IMR-90 (cell line): ENCODE measurements around the gene HECTD1. TPM values are rescaled to one million over a fixed set of nuclear protein-coding genes. Genes with fewer than 3 reads are reported as not detected.

Experiments
- ATAC-seq: fragments of 200-7000 bp; cut with Tn5 transposase; 2 replicates; pipeline ENCODE4 v1.9.1; 2020; ENCODE audit warnings: low read depth, mild to moderate bottlenecking, moderate library complexity
- BruUV-seq: library from RNA; stranded (reverse); fragments of 400-500 nt; replicated peaks from 2 replicates; lab custom pipeline; 2021; lab: Mats Ljungman, UMichigan
- CTCF ChIA-PET: fragments of 300-600 bp; formaldehyde crosslinking; extraction: SDS; loops from one replicate; lab custom pipeline; 2021; ENCODE audit warnings: antibody characterized with exemption; lab: Yijun Ruan, JAX
- POLR2A ChIA-PET: fragments of 300-600 bp; sonication (Branson Sonifier 250); formaldehyde crosslinking; loops from one replicate; lab custom pipeline; 2022; ENCODE audit warnings: antibody characterized with exemption; ENCODE audit not compliant: unreplicated experiment; lab: Charles Lee
- DNase-seq: peaks from one replicate; pipeline ENCODE4 v3.0.0; 2013
- H2AFZ ChIP-seq: replicated peaks from 2 replicates; pipeline ENCODE3; 2013; ENCODE audit warnings: low read length, mild to moderate bottlenecking; ENCODE audit not compliant: poor library complexity
- H2AK5ac ChIP-seq: 2 replicates; pipeline ENCODE4 v1.6.1; 2013; ENCODE audit warnings: low read depth, low read length, inconsistent platforms
- H2AK9ac ChIP-seq: replicated peaks from 2 replicates; pipeline ENCODE3; 2013; ENCODE audit warnings: mild to moderate bottlenecking, low read depth, low read length, moderate library complexity; ENCODE audit not compliant: poor library complexity
- H2BK120ac ChIP-seq: 2 replicates; pipeline ENCODE4 v1.6.1; 2013; ENCODE audit warnings: low read depth, low read length, inconsistent platforms
- H2BK15ac ChIP-seq: 3 replicates; pipeline ENCODE4 v1.6.1; 2013; ENCODE audit warnings: low read depth, low read length, inconsistent platforms
- H2BK20ac ChIP-seq: 2 replicates; pipeline ENCODE4 v1.6.1; 2013; ENCODE audit warnings: low read depth, mild to moderate bottlenecking, inconsistent platforms, low read length, moderate library complexity
- H2BK5ac ChIP-seq: 2 replicates; pipeline ENCODE4 v1.6.1; 2013; ENCODE audit warnings: mild to moderate bottlenecking, low read depth, low read length, inconsistent platforms; ENCODE audit not compliant: poor library complexity, severe bottlenecking
- H3K14ac ChIP-seq: replicated peaks from 2 replicates; pipeline ENCODE4 v1.6.1; 2013; ENCODE audit warnings: low read depth, low read length, inconsistent platforms
- H3K18ac ChIP-seq: 2 replicates; pipeline ENCODE4 v1.6.1; 2013; ENCODE audit warnings: low read depth, low read length, control low read depth
- H3K23ac ChIP-seq: 2 replicates; pipeline ENCODE4 v1.6.1; 2013; ENCODE audit warnings: low read depth, low read length, inconsistent platforms
- H3K27ac ChIP-seq: 2 replicates; pipeline ENCODE4 v1.5.1; 2013; ENCODE audit warnings: mild to moderate bottlenecking, control low read depth, low read length; ENCODE audit not compliant: insufficient read depth
- H3K27me3 ChIP-seq: 2 replicates; pipeline ENCODE4 v1.6.1; 2013; ENCODE audit warnings: low read length; ENCODE audit not compliant: control insufficient read depth, insufficient read depth
- H3K36me3 ChIP-seq: 2 replicates; pipeline ENCODE4 v1.6.1; 2013; ENCODE audit warnings: low read length, mixed read lengths; ENCODE audit not compliant: control insufficient read depth, insufficient read depth
- H3K4ac ChIP-seq: 2 replicates; pipeline ENCODE4 v1.6.1; 2013; ENCODE audit warnings: low read depth, low read length, inconsistent platforms
- H3K4me1 ChIP-seq: 2 replicates; pipeline ENCODE4 v1.6.1; 2013; ENCODE audit warnings: low read length, mixed read lengths; ENCODE audit not compliant: control insufficient read depth, insufficient read depth
- H3K4me2 ChIP-seq: 2 replicates; pipeline ENCODE4 v1.6.1; 2013; ENCODE audit warnings: low read depth, mild to moderate bottlenecking, control low read depth, low read length, moderate library complexity
- H3K4me3 ChIP-seq: 2 replicates; pipeline ENCODE4 v1.5.1; 2013; ENCODE audit warnings: low read depth, mild to moderate bottlenecking, control low read depth, low read length, moderate library complexity; ENCODE audit not compliant: insufficient read depth
- H3K56ac ChIP-seq: 2 replicates; pipeline ENCODE4 v1.6.1; 2013; ENCODE audit warnings: low read length, inconsistent platforms; ENCODE audit not compliant: insufficient read depth; ENCODE audit errors: extremely low read depth
- H3K79me1 ChIP-seq, 2 experiments: 2 replicates each; pipeline ENCODE4 v1.6.1; 2013; ENCODE audit warnings: low read length in 2 of 2, inconsistent platforms in 1 of 2, low read depth in 1 of 2
- H3K9ac ChIP-seq: 2 replicates; pipeline ENCODE4 v1.6.1; 2013; ENCODE audit warnings: low read depth, low read length, control low read depth
- H3K9me1 ChIP-seq: 2 replicates; pipeline ENCODE4 v1.6.1; 2013; ENCODE audit warnings: low read length, inconsistent platforms; ENCODE audit not compliant: insufficient read depth
- H3K9me3 ChIP-seq: 2 replicates; pipeline ENCODE4 v1.6.1; 2013; ENCODE audit warnings: low read length; ENCODE audit not compliant: control insufficient read depth, insufficient read depth
- H4K20me1 ChIP-seq: 2 replicates; pipeline ENCODE4 v1.6.1; 2013; ENCODE audit warnings: low read length, inconsistent platforms; ENCODE audit not compliant: insufficient read depth
- H4K5ac ChIP-seq: 2 replicates; pipeline ENCODE4 v1.6.1; 2013; ENCODE audit warnings: mild to moderate bottlenecking, low read depth, low read length, control low read depth
- H4K8ac ChIP-seq, 2 experiments: 2 replicates each; pipeline ENCODE4 v1.6.1; 2013; ENCODE audit warnings: low read depth in 2 of 2, low read length in 2 of 2, control low read depth in 1 of 2, inconsistent platforms in 1 of 2
- H4K91ac ChIP-seq: 2 replicates; pipeline ENCODE4 v1.6.1; 2013; ENCODE audit warnings: low read depth, low read length, inconsistent platforms; ENCODE audit not compliant: insufficient read depth
- RAD21 ChIP-seq: IDR thresholded peaks from 2 replicates; pipeline ENCODE4 v1.6.1; 2012; ENCODE audit warnings: low read length, improper control_type of control experiment
- WGBS, 2 experiments: methylation state at CpG; one replicate each; pipeline versions ENCODE4 v1.1.5 to v1.1.7; 2013; ENCODE audit warnings: missing lambda C conversion rate in 2 of 2; ENCODE audit not compliant: insufficient read length in 1 of 2; ENCODE audit errors: extremely low coverage in 2 of 2; 5-methylcytosine and 5-hydroxymethylcytosine counted together
- dilution Hi-C: fragments of 300-500 bp; cut with HindIII; formaldehyde crosslinking; loops from one replicate; pipeline ENCODE4 v1.14.3; 2018; ENCODE audit warnings: low sequenced_read_pairs; ENCODE audit not compliant: unreplicated experiment
- in situ Hi-C: fragments of 300-500 bp; cut with MboI; formaldehyde crosslinking; loops from 3 replicates; pipeline ENCODE4 v1.14.3; 2019; ENCODE audit warnings: low sequenced_read_pairs, inconsistent platforms, mixed read lengths
- intact Hi-C: fragments of 100-400 bp; cut with micrococcal nuclease; formaldehyde crosslinking; loops from 2 replicates; pipeline ENCODE4 v1.10.0; 2022
- polyA plus RNA-seq, 3 experiments: library from polyadenylated mRNA; depleted of rRNA; stranded (reverse); fragments of >200 nt; gene quantifications; 2 replicates each; pipeline ENCODE4 v1.2.3, GENCODE V29; 2012; ENCODE audit warnings: low replicate concordance in 1 of 3
- total RNA-seq: library from RNA; depleted of rRNA; stranded (reverse); fragments of >200 nt; gene quantifications from 2 replicates; pipeline ENCODE4 v1.2.3, GENCODE V29; 2012

HECTD1 gene
- total and polyA plus RNA-seq, 2 of the 4 experiments (the other 2 are of a cell fraction) = 48.5 to 228 TPM

DNA sequence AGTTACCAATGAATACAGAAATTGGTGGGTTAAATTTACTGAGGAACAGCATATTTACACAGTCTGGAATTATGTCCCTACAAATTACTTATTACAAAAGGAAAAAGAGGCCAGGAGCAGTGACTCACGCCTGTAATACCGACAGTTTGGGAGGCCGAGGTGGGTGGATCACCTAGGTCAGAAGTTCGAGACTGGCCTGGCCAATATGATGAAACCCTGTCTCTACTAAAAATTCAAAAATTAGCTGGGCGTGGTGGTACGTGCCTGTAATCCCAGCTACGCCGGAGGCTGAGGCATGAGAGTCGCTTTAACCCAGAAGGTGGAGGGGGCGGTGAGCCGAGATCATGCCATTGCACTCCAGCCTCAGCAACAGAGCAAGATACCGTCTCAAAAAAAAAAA lies 52.6 kb downstream of the HECTD1 start:
- no peak overlapping the region for H3K4me3 ChIP-seq
- ChIA-PET CTCF (no interaction called here), POLR2A (no interaction called here)
- no peak overlapping the region for H3K14ac ChIP-seq
- H2BK15ac ChIP-seq = no peak overlapping the region
- BruUV-seq = no TSS peak
- ATAC-seq (no peak), DNase-seq (no peak)
- dilution Hi-C loops (no loop called here), intact Hi-C loops (loop anchor here (5.0 kb wide), 1 partner anchor 33 kb away; no protein-coding TSS in a partner anchor), in situ Hi-C loops (no loop called here)
- 77% methylated on average over 3 of the region's 12 CpGs; no CpG with 5 or more reads in 1 of the 2 experiments for WGBS, 2 experiments
- H4K8ac ChIP-seq = no peak overlapping the region
- H3K27ac ChIP-seq = 0 out of 2 replicates have a peak overlapping the region, but pooled peaks have one; percentile 29
- H3K9me1 ChIP-seq = peaks cover 5% of the 10 kb centered on the region
- H3K18ac ChIP-seq = no peak overlapping the region
- peaks cover 32% of the 10 kb centered on the region in 2 experiments for H3K79me1 ChIP-seq
- H4K5ac ChIP-seq = no peak overlapping the region
- H2AK5ac ChIP-seq = peak overlapping the region; percentile 21; the same call in 1 of the 2 replicates
- no peaks in the 10 kb centered on the region for H4K20me1 ChIP-seq
- H3K9ac ChIP-seq = no peak overlapping the region
- H3K4me2 ChIP-seq = no peak overlapping the region
- TF ChIP-seq RAD21 = no peak
- no peak overlapping the region for H2AFZ ChIP-seq
- no peak overlapping the region for H2AK9ac ChIP-seq
- H3K56ac ChIP-seq = no peak overlapping the region
- H3K27me3 ChIP-seq = no peaks in the 10 kb centered on the region
- H3K36me3 ChIP-seq = peaks cover 33% of the 10 kb centered on the region
- no peak overlapping the region for H2BK5ac ChIP-seq
- H3K4ac ChIP-seq = no peak overlapping the region
- H3K23ac ChIP-seq = no peak overlapping the region
- H4K91ac ChIP-seq = no peak overlapping the region
- H3K4me1 ChIP-seq = peaks cover 2% of the 10 kb centered on the region; the same call in 1 of the 2 replicates
- no peak overlapping the region for H2BK20ac ChIP-seq
- H3K9me3 ChIP-seq = no peaks in the 10 kb centered on the region
- no peak overlapping the region for H2BK120ac ChIP-seq
